Stimulated activated CD4-positive, alpha-beta T cell treated with anti-CD3 and anti-CD28 coated beads, Interleukin-1b, Interleukin-23, amount 100 ng/mL, for 1 hour (primary cell): ENCODE data around the gene THSD7B.
"Not testable (repeated sequence)": the region's sequence is repeated elsewhere in the genome, so short reads cannot be mapped to it uniquely, and the experiment has no call there.

Experiments
- DNase-seq, 2 donors: peaks; one replicate each; pipeline ENCODE4 v3.0.0-alpha.2; 2020; ENCODE audit warnings: low read depth in 2 of 2

Gene THSD7B, protein sequence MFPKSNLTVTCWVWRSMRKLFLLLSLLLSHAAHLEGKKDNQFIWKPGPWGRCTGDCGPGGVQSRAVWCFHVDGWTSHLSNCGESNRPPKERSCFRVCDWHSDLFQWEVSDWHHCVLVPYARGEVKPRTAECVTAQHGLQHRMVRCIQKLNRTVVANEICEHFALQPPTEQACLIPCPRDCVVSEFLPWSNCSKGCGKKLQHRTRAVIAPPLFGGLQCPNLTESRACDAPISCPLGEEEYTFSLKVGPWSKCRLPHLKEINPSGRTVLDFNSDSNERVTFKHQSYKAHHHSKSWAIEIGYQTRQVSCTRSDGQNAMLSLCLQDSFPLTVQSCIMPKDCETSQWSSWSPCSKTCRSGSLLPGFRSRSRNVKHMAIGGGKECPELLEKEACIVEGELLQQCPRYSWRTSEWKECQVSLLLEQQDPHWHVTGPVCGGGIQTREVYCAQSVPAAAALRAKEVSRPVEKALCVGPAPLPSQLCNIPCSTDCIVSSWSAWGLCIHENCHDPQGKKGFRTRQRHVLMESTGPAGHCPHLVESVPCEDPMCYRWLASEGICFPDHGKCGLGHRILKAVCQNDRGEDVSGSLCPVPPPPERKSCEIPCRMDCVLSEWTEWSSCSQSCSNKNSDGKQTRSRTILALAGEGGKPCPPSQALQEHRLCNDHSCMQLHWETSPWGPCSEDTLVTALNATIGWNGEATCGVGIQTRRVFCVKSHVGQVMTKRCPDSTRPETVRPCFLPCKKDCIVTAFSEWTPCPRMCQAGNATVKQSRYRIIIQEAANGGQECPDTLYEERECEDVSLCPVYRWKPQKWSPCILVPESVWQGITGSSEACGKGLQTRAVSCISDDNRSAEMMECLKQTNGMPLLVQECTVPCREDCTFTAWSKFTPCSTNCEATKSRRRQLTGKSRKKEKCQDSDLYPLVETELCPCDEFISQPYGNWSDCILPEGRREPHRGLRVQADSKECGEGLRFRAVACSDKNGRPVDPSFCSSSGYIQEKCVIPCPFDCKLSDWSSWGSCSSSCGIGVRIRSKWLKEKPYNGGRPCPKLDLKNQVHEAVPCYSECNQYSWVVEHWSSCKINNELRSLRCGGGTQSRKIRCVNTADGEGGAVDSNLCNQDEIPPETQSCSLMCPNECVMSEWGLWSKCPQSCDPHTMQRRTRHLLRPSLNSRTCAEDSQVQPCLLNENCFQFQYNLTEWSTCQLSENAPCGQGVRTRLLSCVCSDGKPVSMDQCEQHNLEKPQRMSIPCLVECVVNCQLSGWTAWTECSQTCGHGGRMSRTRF (N-terminal part only)

DNA sequence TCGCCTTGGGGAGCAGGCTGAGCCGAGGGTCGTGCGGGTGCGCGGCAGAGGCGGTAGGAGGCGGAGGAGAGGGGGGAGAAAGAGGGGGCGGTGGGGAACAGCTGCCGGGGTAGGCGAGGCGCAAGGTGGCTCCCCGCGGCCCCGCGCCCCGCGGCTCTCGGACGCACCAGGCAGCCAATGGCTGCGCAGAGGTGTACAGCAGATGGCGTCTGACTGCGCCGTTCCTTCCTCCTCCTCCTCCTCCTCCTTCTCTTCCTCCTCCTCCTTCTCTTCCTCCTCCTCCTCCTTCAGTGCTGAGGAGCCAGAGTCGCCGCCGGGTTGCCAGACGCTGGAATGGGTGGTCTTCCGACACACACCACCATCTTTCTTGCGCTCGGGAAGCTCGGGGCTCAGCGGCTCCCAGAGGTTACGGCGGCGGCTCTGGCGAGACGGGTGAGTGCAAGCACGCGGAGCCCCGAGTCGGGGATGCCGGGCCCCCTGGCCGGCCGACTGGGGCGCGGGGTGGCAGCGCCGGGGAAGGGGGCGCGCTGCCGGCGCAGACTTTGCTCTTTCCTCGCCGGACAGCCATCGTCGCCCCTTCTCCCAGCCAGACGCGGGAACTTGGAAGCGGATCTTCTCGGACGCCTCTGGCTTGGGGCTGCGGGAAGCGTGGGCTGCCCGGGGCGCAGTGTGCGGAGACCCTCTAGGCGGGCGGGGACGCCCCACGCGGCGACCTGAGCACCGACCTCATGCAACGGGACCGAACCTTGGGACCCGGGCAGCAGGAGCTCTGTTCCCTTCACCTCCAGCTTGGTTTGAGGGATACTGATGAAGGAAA lies at the start of gene THSD7B:
TSS of gene THSD7B (plus strand) at position 290 of the 817 bp plus-strand sequence. CDS start 116,634 bp downstream, outside the sequence.
- DNase-seq: no peak

GRCh38 chr2:136718273-136718672 lies 47.1 kb upstream of the THSD7B start:
- no peak for DNase-seq

GRCh38 chr2:136727973-136728699 lies 37.2 kb upstream of the THSD7B start:
- DNase-seq: no peak

- DNase-seq: no peak
Observed at GRCh38 chr2:136736236-136736635, 29.1 kb upstream of the THSD7B start.

DNA sequence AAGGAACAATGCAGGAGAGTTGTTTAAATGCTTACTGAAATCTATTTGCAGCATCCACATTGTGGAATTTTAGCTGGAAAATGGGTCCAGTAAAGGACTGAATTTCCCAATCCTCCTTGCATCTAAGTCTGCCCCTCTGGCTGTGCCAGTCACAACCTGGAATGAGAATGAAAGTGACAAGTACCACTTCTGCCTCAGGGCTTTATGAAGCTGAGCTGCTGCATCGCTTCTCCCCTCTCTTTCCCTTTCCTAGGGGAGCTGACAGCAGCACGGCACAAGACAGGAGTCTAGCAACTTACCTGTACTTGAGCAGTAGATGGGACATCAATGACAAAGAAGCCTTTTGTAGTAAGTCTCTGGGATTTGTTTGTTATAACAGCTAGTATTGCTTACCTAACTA lies 27.3 kb upstream of the THSD7B start:
- no peak for DNase-seq

DNA sequence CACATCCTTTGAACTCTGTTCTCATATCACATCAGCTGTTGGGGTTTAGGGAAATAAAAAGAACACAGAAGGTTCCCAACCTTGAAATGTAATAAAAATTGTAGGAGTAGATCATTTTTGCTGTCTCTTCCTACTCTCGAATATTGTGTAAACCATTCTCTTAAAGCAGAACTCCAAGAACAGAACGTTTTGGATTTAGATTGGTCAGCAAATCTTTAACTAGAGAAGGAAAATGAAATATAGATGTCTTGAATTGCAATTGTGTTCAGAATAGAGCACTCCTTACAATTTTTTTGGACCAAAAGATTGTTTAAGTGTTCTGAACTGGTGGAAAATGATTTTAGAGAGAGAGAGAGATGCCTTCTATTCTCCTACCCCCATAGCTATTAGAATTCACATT lies 23.9 kb upstream of the THSD7B start:
- no peak for DNase-seq

- no peak for DNase-seq
Observed at GRCh38 chr2:136750065-136750464, 15.3 kb upstream of the THSD7B start.

DNA sequence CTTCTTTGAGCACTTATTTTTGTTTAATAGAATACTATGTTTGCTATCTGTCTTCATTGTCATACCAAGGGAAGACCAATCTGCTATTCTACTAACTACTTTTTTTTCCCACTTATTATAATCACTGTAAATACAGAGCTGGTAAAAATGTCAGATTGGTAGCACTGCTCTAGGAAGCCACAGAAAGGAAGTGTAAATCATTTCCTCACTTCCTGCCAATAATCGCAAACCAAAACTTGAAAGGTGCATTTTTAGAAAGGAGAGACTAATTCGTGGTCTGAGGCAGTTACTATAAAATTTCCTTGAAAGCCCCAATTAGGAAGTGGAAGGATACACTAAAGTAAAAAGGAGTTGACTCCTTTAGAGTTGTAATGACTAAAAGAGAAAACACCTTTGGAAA lies 13.9 kb upstream of the THSD7B start:
- DNase-seq: no peak

- not testable (repeated sequence) for DNase-seq
Observed at GRCh38 chr2:136758504-136758903, 6.8 kb upstream of the THSD7B start.

DNA sequence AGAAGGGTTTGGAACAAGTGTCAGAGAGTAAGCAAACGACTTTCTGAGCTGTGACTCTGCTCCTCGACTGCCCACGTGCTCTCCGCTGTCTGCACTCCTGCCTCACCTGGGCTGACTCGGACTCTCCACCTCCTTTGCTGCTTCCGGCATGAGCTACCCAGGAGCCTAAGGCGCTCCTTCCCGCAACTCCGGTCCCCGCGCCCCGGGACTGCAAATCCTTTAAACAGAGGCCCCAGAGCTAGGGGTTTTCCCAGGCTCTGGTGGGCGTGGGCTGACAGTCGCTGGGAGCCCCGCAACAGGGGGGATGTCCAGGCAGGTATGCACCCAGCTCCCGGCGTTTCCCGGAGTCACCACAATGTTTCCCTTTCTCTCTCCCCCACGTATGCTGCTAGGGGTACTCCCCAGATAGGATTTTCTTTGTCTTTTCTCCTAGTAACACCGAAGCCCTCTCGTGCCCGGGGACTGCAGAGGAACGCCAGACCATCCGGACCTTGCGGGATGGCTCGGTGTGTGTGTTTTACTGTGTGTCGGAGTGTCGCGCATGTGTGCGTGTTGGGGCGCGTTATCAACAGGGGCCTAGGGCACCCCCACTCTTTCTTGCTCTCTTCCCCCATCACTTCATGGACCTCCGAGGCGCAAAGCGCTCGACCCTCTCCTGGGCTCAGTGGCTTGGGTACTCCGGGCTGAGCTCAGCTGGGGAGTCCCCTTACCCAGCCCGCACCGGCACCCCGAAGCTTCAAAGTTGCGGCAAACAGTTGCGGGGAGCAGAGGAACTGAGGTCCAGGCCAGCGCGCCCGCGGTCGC lies 691 bp upstream of the THSD7B start:
- DNase-seq: no peak

- no peak for DNase-seq
Observed at GRCh38 chr2:136766073-136766404, 694 bp downstream of the THSD7B start.

- no peak for DNase-seq
Observed at GRCh38 chr2:136767030-136767429, 1.7 kb downstream of the THSD7B start.

- DNase-seq: no peak
Observed at GRCh38 chr2:136769871-136770270, 4.5 kb downstream of the THSD7B start.

- no peak for DNase-seq
Observed at GRCh38 chr2:136770384-136770783, 5.0 kb downstream of the THSD7B start.

DNA sequence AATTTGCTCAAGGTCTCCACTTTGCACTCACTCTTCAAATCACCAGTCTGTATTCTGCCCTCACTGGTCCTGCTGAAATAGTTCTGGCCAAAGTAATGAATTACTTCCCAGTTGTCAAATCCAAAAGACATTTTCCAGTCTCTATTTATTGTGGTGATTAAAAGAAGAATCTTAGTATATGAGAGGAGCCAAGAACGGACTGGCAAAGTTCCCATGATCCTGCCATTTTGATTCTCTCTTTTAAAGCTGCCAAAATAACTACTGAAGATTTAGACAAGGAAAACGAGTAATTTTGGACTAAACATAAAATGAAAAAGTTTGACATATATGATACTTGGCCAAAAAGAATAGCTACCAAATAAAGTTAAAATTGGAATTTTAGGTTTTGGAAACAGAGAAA lies 12.0 kb downstream of the THSD7B start:
- DNase-seq: no peak

GRCh38 chr2:136783856-136784255 lies 18.5 kb downstream of the THSD7B start:
- DNase-seq: no peak

- no peak for DNase-seq
Observed at GRCh38 chr2:136785215-136785614, 19.9 kb downstream of the THSD7B start.

- no peak for DNase-seq
Observed at GRCh38 chr2:136787970-136788369, 22.6 kb downstream of the THSD7B start.

- DNase-seq: no peak
Observed at GRCh38 chr2:136796339-136796738, 31.0 kb downstream of the THSD7B start.

DNA sequence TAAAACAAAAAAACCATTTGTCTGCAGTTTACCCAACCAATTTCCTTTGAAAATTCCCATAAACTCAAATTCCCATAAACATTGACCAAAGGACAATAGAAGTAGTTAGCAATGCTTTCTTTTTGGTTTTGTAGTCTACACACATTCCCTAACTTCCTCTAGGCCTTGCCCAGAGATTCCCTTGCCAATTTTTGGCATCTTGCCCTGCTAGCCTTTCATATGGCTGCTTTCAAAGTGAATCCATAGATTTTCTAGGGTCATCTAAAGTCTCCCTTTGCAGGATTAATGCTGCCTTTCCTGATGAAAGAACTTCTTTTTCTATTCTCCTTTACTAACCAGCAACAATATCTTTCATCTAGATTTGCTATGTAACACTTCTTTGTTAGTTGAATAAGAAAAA lies 33.4 kb downstream of the THSD7B start:
- no peak for DNase-seq
